MM.1S (cell line): ENCODE results near the gene OAS2.

Experiments used
- DNase-seq: peaks from one replicate; pipeline ENCODE4 v3.0.0-alpha.2; 2015
- H2AFZ ChIP-seq: fragments of 300-600 bp; sonication (generic); 2 replicates; pipeline ENCODE4 v1.6.0; 2016; ENCODE audit warnings: antibody characterized with exemption, low read length
- H3F3A ChIP-seq: fragments of 300-600 bp; sonication (generic); 2 replicates; pipeline ENCODE4 v1.6.1; 2016; ENCODE audit warnings: mild to moderate bottlenecking, antibody characterized with exemption, low read length, moderate library complexity, mixed read lengths; ENCODE audit not compliant: insufficient read depth
- H3K27ac ChIP-seq: fragments of 300-600 bp; sonication (generic); 2 replicates; pipeline ENCODE4 v1.5.1; 2016; ENCODE audit warnings: mild to moderate bottlenecking, low read length
- H3K27me3 ChIP-seq: fragments of 300-600 bp; sonication (generic); replicated peaks from 2 replicates; pipeline ENCODE4 v1.6.0; 2016; ENCODE audit warnings: low read length; ENCODE audit not compliant: insufficient read depth
- H3K36me3 ChIP-seq: fragments of 300-600 bp; sonication (generic); replicated peaks from 2 replicates; pipeline ENCODE4 v1.6.1; 2016; ENCODE audit warnings: mild to moderate bottlenecking, low read length, mixed read lengths; ENCODE audit not compliant: insufficient read depth
- H3K4me1 ChIP-seq: fragments of 300-600 bp; sonication (generic); 2 replicates; pipeline ENCODE4 v1.6.1; 2016; ENCODE audit warnings: low read length, mixed read lengths
- H3K4me2 ChIP-seq: fragments of 300-600 bp; sonication (generic); 2 replicates; pipeline ENCODE4 v1.6.0; 2016; ENCODE audit warnings: low read depth, low read length
- H3K4me3 ChIP-seq: fragments of 300-600 bp; sonication (generic); 2 replicates; pipeline ENCODE4 v1.5.1; 2016; ENCODE audit warnings: low read length, mixed read lengths
- H3K79me2 ChIP-seq: fragments of 300-600 bp; sonication (generic); 2 replicates; pipeline ENCODE4 v1.6.1; 2016; ENCODE audit warnings: mixed run types, low read length, mixed read lengths
- H3K9ac ChIP-seq: fragments of 300-600 bp; sonication (generic); 2 replicates; pipeline ENCODE4 v1.6.1; 2016; ENCODE audit warnings: low read length, mixed read lengths
- H3K9me2 ChIP-seq: fragments of 300-600 bp; sonication (generic); replicated peaks from 2 replicates; pipeline ENCODE4 v1.6.1; 2016; ENCODE audit warnings: mild to moderate bottlenecking, low read length, mixed read lengths; ENCODE audit not compliant: insufficient read depth
- H3K9me3 ChIP-seq: fragments of 300-600 bp; sonication (generic); replicated peaks from 2 replicates; pipeline ENCODE4 v1.6.1; 2016; ENCODE audit warnings: mild to moderate bottlenecking, low read length, mixed read lengths; ENCODE audit not compliant: insufficient read depth
- H4K20me1 ChIP-seq: fragments of 300-600 bp; sonication (generic); 2 replicates; pipeline ENCODE4 v1.6.1; 2016; ENCODE audit warnings: mild to moderate bottlenecking, low read length, moderate library complexity, mixed read lengths; ENCODE audit not compliant: insufficient read depth
- CTCF ChIP-seq: fragments of 300-600 bp; sonication (generic); IDR thresholded peaks from 2 replicates; pipeline ENCODE4 v1.5.1; 2016; ENCODE audit warnings: antibody characterized with exemption, low read length, mixed read lengths
- EZH2 ChIP-seq: fragments of 300-600 bp; sonication (generic); optimal IDR thresholded peaks from 2 replicates; pipeline ENCODE3; 2017; ENCODE audit warnings: low read depth, mild to moderate bottlenecking, antibody characterized with exemption, low read length, mixed read lengths
- EZH2phosphoT487 ChIP-seq: fragments of 300-600 bp; sonication (generic); IDR thresholded peaks from 2 replicates; pipeline ENCODE4 v1.6.1; 2018; ENCODE audit warnings: antibody characterized with exemption, low read length

Gene OAS2

GRCh38 chr12:113049976-113050742, 71.8 kb downstream of the OAS2 start:
- Histone ChIP-seq H2AFZ (no peak overlapping the region), H3K9me2 (no peaks in the 10 kb centered on the region), H3K9ac (no peak overlapping the region), H3K9me3 (no peaks in the 10 kb centered on the region), H3K4me1 (no peaks in the 10 kb centered on the region), H3K27me3 (no peaks in the 10 kb centered on the region; the same call in 1 of the 2 replicates), H3K79me2 (no peaks in the 10 kb centered on the region), H4K20me1 (no peaks in the 10 kb centered on the region), H3K27ac (no peak overlapping the region), H3K4me2 (no peak overlapping the region), H3K4me3 (no peak overlapping the region), H3K36me3 (no peaks in the 10 kb centered on the region), H3F3A (no peaks in the 10 kb centered on the region)
- no peak for DNase-seq
- TF ChIP-seq CTCF (peak; percentile 18; the same call in 1 of the 2 replicates), EZH2 (no peak)

- no peak for DNase-seq
- Histone ChIP-seq H4K20me1 (no peaks in the 10 kb centered on the region), H2AFZ (no peak overlapping the region), H3K9me2 (no peaks in the 10 kb centered on the region), H3F3A (no peaks in the 10 kb centered on the region), H3K36me3 (no peaks in the 10 kb centered on the region), H3K9me3 (no peaks in the 10 kb centered on the region), H3K4me3 (no peak overlapping the region), H3K79me2 (no peaks in the 10 kb centered on the region), H3K9ac (no peak overlapping the region), H3K4me1 (no peaks in the 10 kb centered on the region), H3K4me2 (no peak overlapping the region), H3K27me3 (no peaks in the 10 kb centered on the region; the same call in 1 of the 2 replicates), H3K27ac (no peak overlapping the region)
- TF ChIP-seq EZH2phosphoT487 (no peak), CTCF (no peak), EZH2 (no peak)
These were observed 72.5 kb downstream of the OAS2 start for GRCh38 chr12:113050795-113051194.

GRCh38 chr12:113051759-113052158, 73.4 kb downstream of the OAS2 start:
- Histone ChIP-seq H3K27me3 (peaks cover 6% of the 10 kb centered on the region), H3K27ac (no peak overlapping the region), H3K4me3 (no peak overlapping the region), H3K9me3 (no peaks in the 10 kb centered on the region), H3K9me2 (no peaks in the 10 kb centered on the region), H3F3A (no peaks in the 10 kb centered on the region), H3K79me2 (no peaks in the 10 kb centered on the region), H3K9ac (no peak overlapping the region), H4K20me1 (no peaks in the 10 kb centered on the region), H3K4me2 (no peak overlapping the region), H3K36me3 (no peaks in the 10 kb centered on the region), H2AFZ (no peak overlapping the region), H3K4me1 (no peaks in the 10 kb centered on the region)
- DNase-seq: no peak
- TF ChIP-seq EZH2phosphoT487 (no peak), EZH2 (no peak), CTCF (no peak)
